Measurements from ENCODE around the gene APOBR.
"Not testable (repeated sequence)": the region's sequence is repeated elsewhere in the genome, so short reads cannot be mapped to it uniquely, and the experiment has no call there.

APOBR gene

DNA sequence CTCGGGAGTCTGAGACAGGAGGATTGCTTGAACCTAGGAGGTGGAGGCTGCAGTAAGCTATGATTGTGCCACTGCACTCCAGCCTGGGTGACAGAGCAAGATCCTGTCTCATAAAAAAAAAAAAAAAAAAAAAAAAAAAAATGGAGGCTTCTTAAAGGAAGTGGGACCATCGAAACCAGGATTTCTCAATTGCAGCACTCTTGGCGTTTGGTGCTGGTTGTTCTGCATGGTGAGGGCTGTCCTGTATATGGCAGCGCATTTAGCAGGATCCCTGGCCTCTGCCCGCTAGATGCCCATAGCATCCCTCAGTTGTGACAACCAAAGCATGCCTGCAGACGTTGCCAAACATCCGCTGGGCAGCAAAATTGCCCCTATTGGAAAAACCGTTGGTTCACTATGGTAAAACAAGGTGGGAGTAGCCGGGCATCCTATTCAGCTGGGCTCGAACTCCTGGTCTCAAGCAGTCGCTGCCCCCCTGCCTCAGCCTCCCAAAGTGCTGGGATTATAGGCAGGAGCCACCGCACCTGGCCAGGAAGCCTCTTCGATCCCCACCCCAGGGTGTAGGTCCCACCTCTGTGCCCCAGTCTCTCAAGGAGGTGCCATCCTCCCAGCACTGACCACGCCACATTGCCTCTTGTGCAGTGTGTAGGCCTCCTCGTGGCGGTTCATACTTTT lies 15.8 kb upstream of the APOBR start:
- no peak for DNase-seq (ENCODE audit: low read depth)
- no peak overlapping the region for H3K4me3 ChIP-seq (ENCODE audit: low read depth, low read length)
- TF ChIP-seq, protein P1, sequence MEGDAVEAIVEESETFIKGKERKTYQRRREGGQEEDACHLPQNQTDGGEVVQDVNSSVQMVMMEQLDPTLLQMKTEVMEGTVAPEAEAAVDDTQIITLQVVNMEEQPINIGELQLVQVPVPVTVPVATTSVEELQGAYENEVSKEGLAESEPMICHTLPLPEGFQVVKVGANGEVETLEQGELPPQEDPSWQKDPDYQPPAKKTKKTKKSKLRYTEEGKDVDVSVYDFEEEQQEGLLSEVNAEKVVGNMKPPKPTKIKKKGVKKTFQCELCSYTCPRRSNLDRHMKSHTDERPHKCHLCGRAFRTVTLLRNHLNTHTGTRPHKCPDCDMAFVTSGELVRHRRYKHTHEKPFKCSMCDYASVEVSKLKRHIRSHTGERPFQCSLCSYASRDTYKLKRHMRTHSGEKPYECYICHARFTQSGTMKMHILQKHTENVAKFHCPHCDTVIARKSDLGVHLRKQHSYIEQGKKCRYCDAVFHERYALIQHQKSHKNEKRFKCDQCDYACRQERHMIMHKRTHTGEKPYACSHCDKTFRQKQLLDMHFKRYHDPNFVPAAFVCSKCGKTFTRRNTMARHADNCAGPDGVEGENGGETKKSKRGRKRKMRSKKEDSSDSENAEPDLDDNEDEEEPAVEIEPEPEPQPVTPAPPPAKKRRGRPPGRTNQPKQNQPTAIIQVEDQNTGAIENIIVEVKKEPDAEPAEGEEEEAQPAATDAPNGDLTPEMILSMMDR (IDR thresholded peaks at IDR 0.05; ENCODE audit: low read depth, low read length, missing control alignments) = no peak
- in situ Hi-C loops (cut with HindIII; ENCODE audit: low sequenced_read_pairs) = no loop called here

DNA sequence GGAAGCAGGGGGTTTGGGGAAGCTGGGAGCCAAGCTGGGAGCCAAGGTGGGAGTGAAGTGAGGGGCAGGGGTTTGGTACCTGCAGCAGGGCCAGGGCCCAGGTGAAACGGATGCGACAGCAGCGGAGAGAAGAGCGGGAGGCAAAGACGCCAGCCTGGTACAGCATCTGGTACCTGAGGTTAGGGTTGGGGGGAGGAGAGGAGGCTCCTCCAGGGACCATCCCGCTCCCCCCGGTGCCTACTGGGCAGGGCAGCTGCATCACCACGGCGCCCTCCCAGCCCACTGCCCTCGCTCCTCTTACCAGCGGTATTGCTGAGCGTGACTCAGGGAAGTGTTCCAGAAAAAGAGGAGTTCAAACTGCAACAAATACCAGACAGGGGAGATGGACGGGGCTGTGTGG lies 12.4 kb upstream of the APOBR start:
- H3K4me3 ChIP-seq (ENCODE audit: low read depth, low read length) = no peak overlapping the region
- DNase-seq (ENCODE audit: low read depth) = no peak
- TF ChIP-seq, protein P1 (IDR thresholded peaks at IDR 0.05; ENCODE audit: low read depth, low read length, missing control alignments) = no peak
- in situ Hi-C loops (cut with HindIII; ENCODE audit: low sequenced_read_pairs) = no loop called here

DNA sequence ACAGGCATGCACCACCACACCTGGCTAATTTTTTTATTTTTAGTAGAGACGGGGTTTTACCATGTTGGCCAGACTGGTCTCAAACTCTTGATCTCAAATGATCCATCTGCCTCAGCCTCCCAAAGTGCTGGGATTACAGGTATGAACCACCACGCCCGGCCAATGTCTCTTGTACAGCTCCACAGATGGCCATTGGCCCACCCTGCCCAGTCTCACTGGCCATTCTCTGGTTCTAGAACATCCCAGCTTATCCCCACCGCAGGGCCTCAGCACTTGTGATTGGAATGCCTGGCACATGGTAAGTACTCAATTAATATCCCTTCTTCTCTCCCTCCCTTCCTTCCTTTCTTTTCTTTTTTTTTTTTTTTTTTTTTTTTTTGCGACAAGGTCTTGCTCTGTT lies 11.1 kb upstream of the APOBR start:
- in situ Hi-C loops (cut with HindIII; ENCODE audit: low sequenced_read_pairs); DNase-seq (ENCODE audit: low read depth); H3K4me3 ChIP-seq (ENCODE audit: low read depth, low read length): not testable (repeated sequence)

DNA sequence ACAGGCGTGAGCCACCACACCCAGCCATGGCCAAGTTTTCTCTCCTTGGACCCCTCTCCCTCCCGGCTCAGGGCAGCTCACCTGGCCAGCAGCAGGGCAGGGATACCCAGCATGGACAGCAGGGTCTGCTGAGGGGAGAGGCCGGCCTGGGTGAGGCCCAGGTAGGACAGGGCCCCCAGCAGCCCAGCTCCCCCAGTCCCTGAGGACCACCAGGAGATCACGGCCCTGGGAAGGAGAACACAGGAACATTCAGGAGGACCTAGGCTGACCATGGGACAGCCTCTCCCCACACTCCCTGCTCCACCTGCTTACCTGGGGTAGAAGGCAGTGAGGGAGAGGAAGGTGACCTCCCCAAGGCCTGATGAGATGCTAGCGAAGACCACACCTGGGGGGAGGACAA lies 8.2 kb upstream of the APOBR start:
- TF ChIP-seq, protein P1 (IDR thresholded peaks at IDR 0.05; ENCODE audit: low read depth, low read length, missing control alignments) = no peak
- DNase-seq (ENCODE audit: low read depth) = no peak
- in situ Hi-C loops (cut with HindIII; ENCODE audit: low sequenced_read_pairs) = no loop called here
- no peak overlapping the region for H3K4me3 ChIP-seq (ENCODE audit: low read depth, low read length)

DNA sequence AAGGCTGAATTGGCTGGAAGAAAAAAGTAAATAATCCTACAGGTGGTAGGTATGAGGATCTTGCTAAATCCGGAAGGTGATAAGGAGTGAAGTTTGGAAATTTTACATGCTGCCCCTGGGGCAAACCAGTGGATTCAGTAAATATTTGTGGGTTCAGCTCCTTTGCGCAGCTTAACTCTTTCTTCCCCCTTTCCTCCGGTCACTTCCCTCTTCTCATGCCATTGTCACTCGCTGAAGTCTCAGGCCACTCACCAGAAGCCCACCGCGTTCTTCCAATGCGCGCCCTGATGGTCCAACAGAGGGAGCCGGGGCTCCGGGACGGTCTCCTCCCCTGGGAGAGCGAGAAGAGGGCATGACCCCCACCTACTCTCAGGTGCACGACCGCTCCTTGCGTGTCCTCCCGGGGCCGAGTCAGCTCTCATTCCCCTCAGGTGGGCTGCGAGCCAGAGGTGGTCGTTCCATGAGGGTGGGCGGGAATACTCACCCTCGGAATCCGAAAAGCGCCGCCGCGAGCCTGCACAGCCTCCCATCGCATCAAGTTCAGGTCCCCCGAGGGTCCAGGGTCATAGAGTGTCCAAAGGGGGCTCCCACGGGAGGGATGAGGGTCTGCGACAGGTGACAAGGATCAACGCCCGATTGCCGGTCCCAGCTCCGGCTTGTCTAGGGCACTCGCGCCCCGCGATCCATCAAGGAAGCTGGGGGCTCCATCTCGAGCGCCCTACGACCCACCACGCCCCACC lies 3.0 kb upstream of the APOBR start:
- TF ChIP-seq, protein P1 (IDR thresholded peaks at IDR 0.05; ENCODE audit: low read depth, low read length, missing control alignments) = peak; percentile 46
- H3K4me3 ChIP-seq (ENCODE audit: low read depth, low read length) = peak overlapping the region; percentile 100
- in situ Hi-C loops (cut with HindIII; ENCODE audit: low sequenced_read_pairs) = no loop called here
- no peak for DNase-seq (ENCODE audit: low read depth)

DNA sequence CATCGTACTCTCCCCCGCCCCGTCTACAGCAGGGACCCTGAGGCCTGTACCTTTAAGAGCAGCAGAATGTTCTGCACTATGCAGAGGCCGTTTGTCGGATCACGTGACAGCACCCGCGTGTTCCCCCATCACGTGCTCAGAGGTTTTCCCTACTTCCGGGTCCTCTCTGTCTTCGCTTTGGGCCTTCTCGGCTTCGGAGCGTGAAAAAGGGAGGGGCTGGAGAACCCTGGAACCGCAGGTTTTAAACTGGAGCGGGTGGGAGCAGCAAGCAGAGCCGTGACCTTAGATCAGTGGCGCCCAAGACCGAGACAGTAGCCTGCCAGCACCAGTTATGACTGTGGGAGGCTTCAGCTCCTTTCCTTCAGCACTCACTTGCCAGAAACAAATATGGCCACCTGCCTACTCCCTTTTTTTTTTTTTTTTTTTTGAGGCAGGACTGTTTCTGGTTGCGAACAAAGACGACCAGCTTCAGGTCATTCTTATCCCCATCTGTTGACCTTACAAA lies 2.4 kb upstream of the APOBR start, which contains the start of gene CLN3:
Gene CLN3, minus strand, starts transcription at position 105 of the 505 bp plus-strand sequence. CDS start 315 bp downstream, outside the sequence.
- peak within 1 kb of the TSS; percentile 100 for H3K4me3 ChIP-seq (ENCODE audit: low read depth, low read length)
- peak; percentile 88 for DNase-seq (ENCODE audit: low read depth)
- TF ChIP-seq, protein P1 (IDR thresholded peaks at IDR 0.05; ENCODE audit: low read depth, low read length, missing control alignments) = no peak
- in situ Hi-C loops (cut with HindIII; ENCODE audit: low sequenced_read_pairs) = no loop called here

DNA sequence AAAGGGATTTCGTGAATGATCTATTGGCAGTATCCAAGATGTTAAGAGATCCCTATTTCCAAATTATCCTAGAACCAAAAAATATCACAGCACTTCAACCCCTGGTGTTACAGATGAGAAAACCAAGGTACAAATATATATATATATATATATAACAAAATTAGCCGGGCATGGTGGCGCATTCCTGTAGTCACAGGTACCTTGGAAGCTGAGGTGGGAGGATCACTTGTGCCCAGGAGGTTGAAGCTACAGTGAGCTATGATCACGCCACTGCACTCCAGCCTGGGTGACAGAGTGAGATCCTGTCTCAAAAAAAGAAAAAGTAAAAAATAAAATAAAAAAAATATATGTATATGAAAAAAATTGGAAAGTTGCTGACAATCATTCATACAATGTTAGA lies 1.9 kb upstream of the APOBR start:
- in situ Hi-C loops (cut with HindIII; ENCODE audit: low sequenced_read_pairs) = no loop called here
- H3K4me3 ChIP-seq (ENCODE audit: low read depth, low read length) = no peak overlapping the region
- no peak for DNase-seq (ENCODE audit: low read depth)
- TF ChIP-seq, protein P1 (IDR thresholded peaks at IDR 0.05; ENCODE audit: low read depth, low read length, missing control alignments) = no peak

All from astrocyte of the cerebellum (primary cell).